Liver (tissue), 3 donors: Measurements from ENCODE around the gene AKAP7.

Experiments used
- ATF3 ChIP-seq: IDR thresholded peaks from 2 replicates; pipeline ENCODE4 v1.6.1; 2016; ENCODE audit warnings: antibody characterized with exemption
- CTCF ChIP-seq: fragments of 150-350 bp; IDR thresholded peaks from 2 replicates; pipeline ENCODE4 v1.5.1; 2017; ENCODE audit warnings: improper control_type of control experiment, low read depth, low read length; ENCODE audit not compliant: missing input control
- FOXA1 ChIP-seq: IDR thresholded peaks from 2 replicates; pipeline ENCODE4 v1.6.1; 2016; ENCODE audit warnings: antibody characterized with exemption
- GABPA ChIP-seq, 2 donors: IDR thresholded peaks in 1 of 2; conservative IDR thresholded peaks in 1 of 2; 2 replicates each; pipeline ENCODE4 v1.6.1; 2016; ENCODE audit warnings: antibody characterized with exemption in 2 of 2, mild to moderate bottlenecking in 1 of 2, moderate library complexity in 1 of 2
- HNF4A ChIP-seq, 2 donors: conservative IDR thresholded peaks; 2 replicates each; pipeline ENCODE4 v1.6.1; 2016; ENCODE audit warnings: antibody characterized with exemption in 2 of 2, mild to moderate bottlenecking in 2 of 2
- JUND ChIP-seq, 2 donors: IDR thresholded peaks; 2 replicates each; pipeline ENCODE4 v1.6.1; 2016; ENCODE audit warnings: antibody characterized with exemption in 2 of 2
- SP1 ChIP-seq: IDR thresholded peaks from 2 replicates; pipeline ENCODE4 v1.6.1; 2018; ENCODE audit warnings: antibody characterized with exemption, mild to moderate bottlenecking
- TAF1 ChIP-seq: conservative IDR thresholded peaks from 2 replicates; pipeline ENCODE4 v1.6.1; 2016; ENCODE audit warnings: antibody characterized with exemption, mild to moderate bottlenecking
- YY1 ChIP-seq: IDR thresholded peaks from 2 replicates; pipeline ENCODE4 v1.6.1; 2016; ENCODE audit warnings: antibody characterized with exemption, mild to moderate bottlenecking
- TF ChIP-seq, protein P1 (sequence below): IDR thresholded peaks from 2 replicates; pipeline ENCODE4 v1.6.1; 2016; ENCODE audit warnings: antibody characterized with exemption, mild to moderate bottlenecking
- TF ChIP-seq, protein P2 (sequence below): IDR thresholded peaks from 2 replicates; pipeline ENCODE4 v1.6.1; 2016; ENCODE audit warnings: antibody characterized with exemption
- TF ChIP-seq, protein P3 (sequence below): IDR thresholded peaks from 2 replicates; pipeline ENCODE4 v1.6.1; 2016; ENCODE audit warnings: antibody characterized with exemption
- donor health status: healthy.
- donor health status: healthy.

GRCh38 chr6:131169613-131170012 is 34.3 kb downstream of the AKAP7 start:
- TF ChIP-seq, protein P1, sequence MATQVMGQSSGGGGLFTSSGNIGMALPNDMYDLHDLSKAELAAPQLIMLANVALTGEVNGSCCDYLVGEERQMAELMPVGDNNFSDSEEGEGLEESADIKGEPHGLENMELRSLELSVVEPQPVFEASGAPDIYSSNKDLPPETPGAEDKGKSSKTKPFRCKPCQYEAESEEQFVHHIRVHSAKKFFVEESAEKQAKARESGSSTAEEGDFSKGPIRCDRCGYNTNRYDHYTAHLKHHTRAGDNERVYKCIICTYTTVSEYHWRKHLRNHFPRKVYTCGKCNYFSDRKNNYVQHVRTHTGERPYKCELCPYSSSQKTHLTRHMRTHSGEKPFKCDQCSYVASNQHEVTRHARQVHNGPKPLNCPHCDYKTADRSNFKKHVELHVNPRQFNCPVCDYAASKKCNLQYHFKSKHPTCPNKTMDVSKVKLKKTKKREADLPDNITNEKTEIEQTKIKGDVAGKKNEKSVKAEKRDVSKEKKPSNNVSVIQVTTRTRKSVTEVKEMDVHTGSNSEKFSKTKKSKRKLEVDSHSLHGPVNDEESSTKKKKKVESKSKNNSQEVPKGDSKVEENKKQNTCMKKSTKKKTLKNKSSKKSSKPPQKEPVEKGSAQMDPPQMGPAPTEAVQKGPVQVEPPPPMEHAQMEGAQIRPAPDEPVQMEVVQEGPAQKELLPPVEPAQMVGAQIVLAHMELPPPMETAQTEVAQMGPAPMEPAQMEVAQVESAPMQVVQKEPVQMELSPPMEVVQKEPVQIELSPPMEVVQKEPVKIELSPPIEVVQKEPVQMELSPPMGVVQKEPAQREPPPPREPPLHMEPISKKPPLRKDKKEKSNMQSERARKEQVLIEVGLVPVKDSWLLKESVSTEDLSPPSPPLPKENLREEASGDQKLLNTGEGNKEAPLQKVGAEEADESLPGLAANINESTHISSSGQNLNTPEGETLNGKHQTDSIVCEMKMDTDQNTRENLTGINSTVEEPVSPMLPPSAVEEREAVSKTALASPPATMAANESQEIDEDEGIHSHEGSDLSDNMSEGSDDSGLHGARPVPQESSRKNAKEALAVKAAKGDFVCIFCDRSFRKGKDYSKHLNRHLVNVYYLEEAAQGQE: no peak
- no peak for TF ChIP-seq CTCF
- no peak for TF ChIP-seq JUND (IDR thresholded peaks at IDR 0.05)
- no peak for TF ChIP-seq TAF1
- TF ChIP-seq FOXA1: no peak
- TF ChIP-seq YY1: no peak
- no peak for TF ChIP-seq HNF4A (conservative IDR thresholded peaks at IDR 0.05)
- no peak for TF ChIP-seq ATF3
- TF ChIP-seq, protein P2, sequence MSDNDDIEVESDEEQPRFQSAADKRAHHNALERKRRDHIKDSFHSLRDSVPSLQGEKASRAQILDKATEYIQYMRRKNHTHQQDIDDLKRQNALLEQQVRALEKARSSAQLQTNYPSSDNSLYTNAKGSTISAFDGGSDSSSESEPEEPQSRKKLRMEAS: no peak
- TF ChIP-seq GABPA (IDR thresholded peaks at IDR 0.05 in 1 of 2, conservative IDR thresholded peaks at IDR 0.05 in 1 of 2): no peak
- TF ChIP-seq, protein P3, sequence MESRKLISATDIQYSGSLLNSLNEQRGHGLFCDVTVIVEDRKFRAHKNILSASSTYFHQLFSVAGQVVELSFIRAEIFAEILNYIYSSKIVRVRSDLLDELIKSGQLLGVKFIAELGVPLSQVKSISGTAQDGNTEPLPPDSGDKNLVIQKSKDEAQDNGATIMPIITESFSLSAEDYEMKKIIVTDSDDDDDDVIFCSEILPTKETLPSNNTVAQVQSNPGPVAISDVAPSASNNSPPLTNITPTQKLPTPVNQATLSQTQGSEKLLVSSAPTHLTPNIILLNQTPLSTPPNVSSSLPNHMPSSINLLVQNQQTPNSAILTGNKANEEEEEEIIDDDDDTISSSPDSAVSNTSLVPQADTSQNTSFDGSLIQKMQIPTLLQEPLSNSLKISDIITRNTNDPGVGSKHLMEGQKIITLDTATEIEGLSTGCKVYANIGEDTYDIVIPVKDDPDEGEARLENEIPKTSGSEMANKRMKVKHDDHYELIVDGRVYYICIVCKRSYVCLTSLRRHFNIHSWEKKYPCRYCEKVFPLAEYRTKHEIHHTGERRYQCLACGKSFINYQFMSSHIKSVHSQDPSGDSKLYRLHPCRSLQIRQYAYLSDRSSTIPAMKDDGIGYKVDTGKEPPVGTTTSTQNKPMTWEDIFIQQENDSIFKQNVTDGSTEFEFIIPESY: no peak
- TF ChIP-seq SP1: no peak
